ENCODE results near the gene MTHFD1.

MTHFD1 gene

DNA sequence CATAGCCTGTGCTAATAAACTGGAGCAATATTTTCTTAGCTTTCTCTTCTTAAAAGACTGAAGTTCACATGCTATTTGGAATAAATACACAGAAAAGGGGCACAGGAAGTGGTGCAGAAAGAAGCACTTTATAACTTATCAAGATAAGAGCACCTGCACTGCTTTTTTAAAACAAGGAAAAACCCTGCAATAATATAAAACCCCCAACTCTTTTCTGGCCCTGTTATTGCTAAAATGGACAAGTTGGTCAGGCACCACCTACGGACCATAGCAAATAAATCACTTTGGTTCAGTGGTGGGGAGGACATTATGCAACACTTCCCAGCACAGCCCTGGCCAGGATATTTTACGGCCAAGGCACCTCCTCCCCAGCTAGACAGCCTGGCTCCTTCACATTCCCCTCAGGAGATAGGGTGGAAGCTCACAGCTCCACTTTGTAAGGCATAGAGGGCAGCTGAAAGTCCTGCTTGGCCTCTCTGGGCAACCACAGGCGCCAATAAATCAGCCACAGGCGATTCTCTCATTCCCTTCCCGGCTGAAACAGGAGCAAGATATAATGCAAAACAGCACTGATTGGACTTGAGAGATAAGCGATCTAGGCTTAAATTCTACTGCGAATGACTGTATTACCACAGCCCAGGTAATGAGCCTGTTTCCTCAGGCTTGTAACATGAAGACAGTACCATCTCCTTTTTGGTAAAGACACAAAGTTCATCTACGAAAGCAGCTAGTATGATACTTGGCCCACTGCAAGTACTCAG lies 113.4 kb downstream of the MTHFD1 start:
- DNase-seq: no peak

DNA sequence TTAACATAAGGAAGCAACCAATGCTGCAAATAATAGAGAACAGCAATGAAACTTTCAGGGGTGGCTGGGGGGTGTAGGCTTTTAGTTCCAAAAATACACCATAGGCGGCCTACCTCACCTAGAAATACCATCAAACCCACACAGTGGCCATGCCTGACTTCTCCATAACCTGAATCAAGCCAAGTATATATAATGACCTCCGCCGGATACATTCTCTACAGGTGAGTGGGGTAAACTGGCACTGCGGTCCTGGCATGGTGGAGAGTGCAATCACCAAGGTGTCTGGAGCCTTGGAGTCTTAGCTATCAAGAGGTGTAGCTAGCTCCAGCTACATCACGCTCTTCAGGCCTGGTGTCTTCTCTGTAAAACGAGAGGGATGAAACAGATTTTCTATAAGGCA lies 114.3 kb downstream of the MTHFD1 start:
- DNase-seq: peak; percentile 21

DNA sequence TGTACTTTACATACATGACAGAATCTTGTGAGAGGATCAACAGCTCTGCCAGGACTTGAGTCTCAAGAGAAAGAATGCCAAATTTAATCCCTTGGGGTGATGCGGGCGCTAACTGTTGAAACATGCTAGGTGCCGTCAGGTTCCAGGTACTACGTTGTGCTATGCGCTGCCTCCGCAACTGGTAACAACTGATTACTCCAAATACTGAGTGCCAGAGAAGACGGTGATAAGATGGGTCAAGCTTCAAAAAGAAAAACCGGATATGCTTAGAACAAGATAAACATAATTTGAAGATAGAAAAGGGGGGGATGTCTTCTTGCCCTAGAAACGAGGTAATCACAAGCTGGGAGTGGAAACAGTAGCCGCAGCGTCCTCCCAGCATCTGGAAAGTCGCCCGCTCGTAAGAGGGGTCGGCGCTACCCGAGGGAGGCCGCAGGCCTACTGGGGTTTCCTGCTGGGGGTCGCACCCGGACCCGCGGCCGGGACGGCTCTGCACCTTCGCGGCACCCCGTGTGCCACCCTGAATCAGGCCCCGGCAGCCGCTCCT lies 114.8 kb downstream of the MTHFD1 start:
- peak; percentile 39 for DNase-seq

DNA sequence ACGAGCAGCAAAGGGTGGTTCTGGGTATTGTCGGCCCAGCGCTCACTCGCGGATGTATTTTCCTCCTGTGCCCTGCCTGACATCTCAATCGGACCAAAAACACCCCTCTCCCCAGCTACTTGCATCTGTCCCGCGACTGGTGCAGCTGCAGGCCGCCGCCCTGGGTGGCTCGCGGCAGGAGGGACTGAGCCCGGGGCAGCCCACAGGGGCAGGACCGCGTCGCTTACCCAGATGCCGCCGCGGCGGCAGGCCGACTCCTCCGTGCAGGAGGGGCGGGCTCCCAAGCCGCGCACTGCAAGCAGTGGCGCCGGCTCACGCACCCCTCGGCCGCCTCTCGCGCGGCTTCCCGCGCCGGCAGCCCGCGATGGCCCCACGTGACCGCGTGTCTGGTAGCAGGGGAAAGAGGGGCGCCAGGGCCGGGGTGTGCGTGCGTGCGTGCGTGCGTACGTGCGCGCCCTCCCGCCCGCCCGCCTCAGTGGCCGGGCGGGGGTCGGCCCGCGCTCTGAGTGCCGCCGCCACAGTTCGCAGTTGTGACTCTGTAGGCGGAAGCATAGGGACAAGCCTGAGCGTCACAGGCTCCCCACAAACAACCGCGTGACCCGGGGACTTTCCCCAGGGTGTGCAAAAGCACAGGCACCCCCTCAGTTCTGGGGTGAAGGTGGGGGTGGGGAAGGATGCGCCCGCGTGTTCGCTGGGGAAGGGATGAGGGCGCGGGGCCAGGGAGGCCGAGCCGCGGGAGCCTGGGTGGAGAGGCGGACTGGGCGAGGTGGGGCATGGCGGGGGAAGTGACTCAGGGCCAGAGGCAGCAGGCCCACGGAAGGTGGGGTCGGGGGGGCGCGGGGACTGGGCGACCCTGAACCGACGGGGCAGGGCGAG lies 115.5 kb downstream of the MTHFD1 start, which contains the start of gene ZBTB25:
ZBTB25 (minus strand) TSS at position 405 of the 876 bp plus-strand sequence. CDS start 13,305 bp downstream, outside the sequence.
- DNase-seq: peak; percentile 94

DNA sequence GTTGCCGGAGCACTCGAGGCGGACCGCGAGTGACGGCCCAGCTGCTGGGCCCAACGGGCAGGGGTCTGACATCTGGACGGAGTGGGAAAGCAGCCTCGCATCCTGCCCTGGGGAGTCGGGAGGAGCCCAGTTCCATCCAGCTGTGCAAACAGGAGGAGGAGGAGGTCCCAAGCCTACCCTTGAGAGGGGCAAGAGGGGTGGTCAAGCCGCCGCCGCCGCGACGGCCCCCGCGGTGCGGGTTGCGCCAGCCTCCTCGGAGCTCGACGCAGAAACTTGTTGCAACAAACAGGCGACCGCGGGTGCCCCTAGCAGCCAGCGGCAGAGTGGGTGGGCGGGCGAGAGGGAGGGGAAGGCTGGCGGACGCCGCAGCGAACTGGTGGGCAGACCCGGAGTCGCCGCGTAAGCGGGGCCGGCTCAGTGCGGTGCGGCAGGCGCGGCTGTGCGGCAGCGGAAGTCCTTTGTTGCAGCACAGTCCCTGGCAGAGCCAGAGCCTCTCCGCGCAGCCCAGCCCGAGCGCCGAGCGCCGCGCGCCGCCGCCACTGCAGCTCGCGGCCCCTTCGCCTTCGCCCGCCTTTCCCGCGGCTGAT lies 116.2 kb downstream of the MTHFD1 start, which contains the start of gene ZBTB1:
ZBTB1 (plus strand) TSS at position 461 of the 587 bp plus-strand sequence. CDS start 16,735 bp downstream, outside the sequence.
- peak; percentile 89 for DNase-seq

DNA sequence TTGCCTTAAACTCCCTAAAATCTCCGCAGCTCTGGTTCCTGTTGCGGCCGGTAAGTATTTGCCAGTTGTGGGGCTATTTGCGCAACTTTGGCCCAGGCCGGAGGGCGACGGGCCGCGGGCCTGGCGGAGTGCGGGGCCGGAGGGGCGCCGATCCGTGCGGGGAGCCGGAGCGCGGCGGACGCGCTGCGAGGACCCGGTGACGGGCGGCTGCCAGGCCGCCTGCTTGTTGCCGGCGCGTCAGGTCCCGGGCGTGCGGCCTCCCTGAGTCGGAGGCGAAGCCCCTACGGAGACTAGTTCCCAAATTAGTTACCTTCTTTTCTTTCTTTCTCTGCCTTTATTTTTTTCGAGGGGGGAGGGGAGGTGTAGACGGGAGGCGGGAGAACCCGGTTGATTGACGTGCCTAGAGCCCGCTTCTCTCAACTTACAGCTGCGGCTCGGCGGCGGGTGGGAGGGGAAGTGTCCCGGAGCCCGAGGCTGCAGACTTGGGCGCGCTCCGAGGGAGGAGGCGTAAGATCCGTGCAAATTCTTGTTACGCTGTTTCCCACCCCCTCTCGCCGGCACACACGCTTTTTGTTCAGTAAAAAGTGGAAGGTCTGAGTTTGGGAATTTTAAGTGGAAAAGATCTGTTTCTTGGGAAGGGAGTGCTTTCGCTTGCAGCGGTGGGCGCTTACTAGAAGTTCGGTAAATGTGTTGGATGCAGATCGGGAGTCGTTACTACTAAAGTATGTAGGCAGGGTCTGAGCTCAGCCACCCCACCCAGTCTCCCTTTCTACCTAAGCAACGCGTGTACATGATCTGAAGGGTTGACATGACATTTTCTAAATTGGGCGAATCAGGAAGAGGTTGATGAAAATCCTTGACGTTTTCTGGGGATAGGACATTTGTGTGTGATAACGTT lies 117.0 kb downstream of the MTHFD1 start:
- DNase-seq: peak; percentile 85

DNA sequence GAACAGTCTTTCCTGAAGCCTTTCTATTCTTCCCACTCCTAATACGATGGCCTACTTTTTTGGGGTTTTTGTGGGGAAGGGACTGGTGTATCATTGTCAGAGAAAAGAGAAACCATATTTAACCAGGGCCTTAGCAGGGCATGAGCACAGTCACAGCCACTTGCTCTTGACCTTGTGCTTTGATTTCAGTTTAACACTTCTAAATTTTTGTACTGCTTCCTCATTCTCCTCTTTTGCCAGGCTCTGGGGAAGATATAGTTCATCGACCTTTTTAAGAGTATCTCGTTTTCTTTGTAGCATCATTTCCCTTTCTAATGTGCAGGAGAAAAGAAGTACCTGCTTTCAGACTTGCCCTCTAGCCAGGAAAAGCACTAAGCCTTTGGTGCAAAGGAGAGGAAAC lies 118.6 kb downstream of the MTHFD1 start:
- no peak for DNase-seq

DNA sequence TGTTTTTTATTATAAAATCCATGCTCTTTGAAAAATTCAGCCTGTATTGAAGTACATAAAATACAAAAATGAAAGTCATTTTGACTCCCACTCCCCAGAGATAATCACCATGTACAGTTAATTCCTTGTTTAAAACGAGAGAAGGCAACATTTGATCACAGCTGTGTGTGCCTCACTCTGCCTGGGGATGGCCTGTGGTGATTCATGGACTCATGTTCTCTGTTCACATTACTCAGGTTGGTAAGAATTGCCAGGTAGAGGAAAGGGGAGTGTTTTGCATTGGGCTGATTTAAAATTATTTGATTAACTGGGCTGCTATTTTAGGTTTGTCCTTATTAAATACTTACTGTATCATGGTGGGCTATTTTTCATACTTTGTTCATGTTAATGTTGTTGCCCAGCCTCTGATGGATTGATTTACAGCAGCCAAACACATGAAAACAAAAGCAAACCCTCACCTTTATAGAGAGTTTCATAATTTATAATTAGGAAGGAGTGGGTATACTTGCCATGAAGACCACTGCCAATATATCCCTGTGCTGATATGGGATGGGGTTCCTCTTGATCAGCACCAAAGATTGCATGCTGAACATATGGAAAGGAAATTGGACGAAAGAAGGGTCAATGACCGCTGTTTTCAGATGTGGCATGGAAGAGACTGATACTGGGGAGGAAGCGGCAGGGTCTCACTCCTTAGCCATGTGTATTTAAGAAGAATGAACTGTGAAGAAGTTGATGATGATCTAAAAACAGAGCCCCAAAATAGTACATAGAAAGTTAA lies 119.4 kb downstream of the MTHFD1 start:
- peak; percentile 51 for DNase-seq

DNA sequence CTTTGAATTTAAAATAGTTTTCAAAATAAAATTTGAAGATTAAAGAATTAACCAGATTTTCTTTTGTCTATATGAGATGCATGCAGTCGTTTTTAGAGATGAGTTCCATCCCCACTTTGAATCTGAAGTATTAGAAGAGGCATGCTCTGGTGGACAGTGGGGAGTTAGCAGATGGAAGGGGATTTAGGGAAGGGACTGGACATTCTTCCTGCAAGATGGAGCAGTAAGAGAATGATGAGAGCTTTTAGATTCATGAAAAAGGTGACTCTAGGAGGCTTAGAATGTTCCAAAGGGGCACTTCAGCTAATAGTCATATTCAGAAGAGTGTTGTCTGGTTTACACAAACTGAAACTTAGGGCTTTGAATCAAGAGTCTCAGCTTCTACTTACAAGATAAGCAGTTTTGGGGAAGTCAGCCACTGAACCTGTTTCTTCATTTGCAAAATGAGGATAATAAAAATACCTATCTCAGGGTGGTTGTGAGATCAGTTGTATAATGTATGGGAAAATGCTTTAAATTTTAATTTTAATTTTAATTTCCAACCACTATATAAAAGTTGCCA lies 120.1 kb downstream of the MTHFD1 start:
- no peak for DNase-seq

DNA sequence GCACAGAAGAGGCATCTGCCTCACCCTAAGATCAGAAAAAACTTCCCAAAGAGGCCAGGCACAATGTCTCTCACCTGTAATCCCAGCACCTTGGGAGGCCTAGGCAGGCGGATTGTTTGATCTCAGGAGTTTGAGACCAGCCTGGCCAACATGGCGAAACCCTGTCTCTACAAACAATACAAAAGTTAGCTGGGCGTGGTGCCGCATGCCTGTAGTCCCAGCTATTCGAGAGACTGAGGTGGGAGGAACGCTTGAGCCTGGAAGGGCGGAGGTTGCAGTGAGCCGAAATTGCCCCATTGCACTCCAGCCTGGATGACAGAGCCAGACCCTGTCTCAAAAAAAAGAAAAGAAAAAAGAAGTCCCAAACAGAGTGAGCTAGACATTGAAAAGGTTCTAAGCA lies 120.9 kb downstream of the MTHFD1 start:
- DNase-seq: no peak
